ENCODE data around the gene OPCML. TPM values are rescaled to one million over a fixed set of nuclear protein-coding genes. Genes with fewer than 3 reads are reported as not detected.

OPCML gene
- total and polyA plus RNA-seq, 4 donors, result under 0.01 to 0.01 TPM; not detected in 2

DNA sequence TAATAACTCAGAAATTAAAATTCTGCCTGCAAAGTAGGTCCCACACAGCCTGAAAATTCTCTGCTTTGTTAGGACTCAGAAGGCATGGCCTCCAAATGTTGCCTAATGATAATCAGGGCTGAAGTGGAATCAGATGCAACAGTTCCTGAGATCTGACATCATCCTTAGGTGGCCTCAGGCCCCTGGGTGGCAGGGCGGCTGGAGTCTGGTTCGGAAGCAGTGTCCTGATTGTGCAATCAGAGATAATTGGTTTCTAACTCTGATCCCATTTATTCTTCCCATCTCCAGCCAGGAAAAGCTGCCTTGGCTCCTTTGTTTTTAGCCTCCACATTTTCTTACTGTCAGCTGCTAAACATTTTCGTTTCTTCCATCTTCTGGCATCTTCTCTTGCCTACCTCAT lies 399.3 kb downstream of the OPCML start:
- no peaks in the 10 kb centered on the region for H3K36me3 ChIP-seq (ENCODE audit: control insufficient read depth in 4 of 4, insufficient read depth in 3 of 4, low read depth in 1 of 4, low read length in 3 of 4)
- no peak overlapping the region for H3K4me3 ChIP-seq (ENCODE audit: low read depth in 1 of 3, low read length in 3 of 3)
- TF ChIP-seq TAF1 (conservative IDR thresholded peaks at IDR 0.05) (no peak), HNF4A (conservative IDR thresholded peaks at IDR 0.05) (no peak), SP1 (IDR thresholded peaks at IDR 0.05) (no peak), YY1 (IDR thresholded peaks at IDR 0.05) (no peak), RXRA (IDR thresholded peaks at IDR 0.05) (no peak), GABPA (IDR thresholded peaks at IDR 0.05 in 1 of 2, conservative IDR thresholded peaks at IDR 0.05 in 1 of 2) (no peak), FOXA2 (IDR thresholded peaks at IDR 0.05) (no peak)
- TF ChIP-seq, protein P1, sequence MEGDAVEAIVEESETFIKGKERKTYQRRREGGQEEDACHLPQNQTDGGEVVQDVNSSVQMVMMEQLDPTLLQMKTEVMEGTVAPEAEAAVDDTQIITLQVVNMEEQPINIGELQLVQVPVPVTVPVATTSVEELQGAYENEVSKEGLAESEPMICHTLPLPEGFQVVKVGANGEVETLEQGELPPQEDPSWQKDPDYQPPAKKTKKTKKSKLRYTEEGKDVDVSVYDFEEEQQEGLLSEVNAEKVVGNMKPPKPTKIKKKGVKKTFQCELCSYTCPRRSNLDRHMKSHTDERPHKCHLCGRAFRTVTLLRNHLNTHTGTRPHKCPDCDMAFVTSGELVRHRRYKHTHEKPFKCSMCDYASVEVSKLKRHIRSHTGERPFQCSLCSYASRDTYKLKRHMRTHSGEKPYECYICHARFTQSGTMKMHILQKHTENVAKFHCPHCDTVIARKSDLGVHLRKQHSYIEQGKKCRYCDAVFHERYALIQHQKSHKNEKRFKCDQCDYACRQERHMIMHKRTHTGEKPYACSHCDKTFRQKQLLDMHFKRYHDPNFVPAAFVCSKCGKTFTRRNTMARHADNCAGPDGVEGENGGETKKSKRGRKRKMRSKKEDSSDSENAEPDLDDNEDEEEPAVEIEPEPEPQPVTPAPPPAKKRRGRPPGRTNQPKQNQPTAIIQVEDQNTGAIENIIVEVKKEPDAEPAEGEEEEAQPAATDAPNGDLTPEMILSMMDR (IDR thresholded peaks at IDR 0.05; ENCODE audit: low read depth, low read length, missing input control), result no peak
- TF ChIP-seq, protein P2, sequence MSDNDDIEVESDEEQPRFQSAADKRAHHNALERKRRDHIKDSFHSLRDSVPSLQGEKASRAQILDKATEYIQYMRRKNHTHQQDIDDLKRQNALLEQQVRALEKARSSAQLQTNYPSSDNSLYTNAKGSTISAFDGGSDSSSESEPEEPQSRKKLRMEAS (IDR thresholded peaks at IDR 0.05), result no peak
- TF ChIP-seq, protein P3, sequence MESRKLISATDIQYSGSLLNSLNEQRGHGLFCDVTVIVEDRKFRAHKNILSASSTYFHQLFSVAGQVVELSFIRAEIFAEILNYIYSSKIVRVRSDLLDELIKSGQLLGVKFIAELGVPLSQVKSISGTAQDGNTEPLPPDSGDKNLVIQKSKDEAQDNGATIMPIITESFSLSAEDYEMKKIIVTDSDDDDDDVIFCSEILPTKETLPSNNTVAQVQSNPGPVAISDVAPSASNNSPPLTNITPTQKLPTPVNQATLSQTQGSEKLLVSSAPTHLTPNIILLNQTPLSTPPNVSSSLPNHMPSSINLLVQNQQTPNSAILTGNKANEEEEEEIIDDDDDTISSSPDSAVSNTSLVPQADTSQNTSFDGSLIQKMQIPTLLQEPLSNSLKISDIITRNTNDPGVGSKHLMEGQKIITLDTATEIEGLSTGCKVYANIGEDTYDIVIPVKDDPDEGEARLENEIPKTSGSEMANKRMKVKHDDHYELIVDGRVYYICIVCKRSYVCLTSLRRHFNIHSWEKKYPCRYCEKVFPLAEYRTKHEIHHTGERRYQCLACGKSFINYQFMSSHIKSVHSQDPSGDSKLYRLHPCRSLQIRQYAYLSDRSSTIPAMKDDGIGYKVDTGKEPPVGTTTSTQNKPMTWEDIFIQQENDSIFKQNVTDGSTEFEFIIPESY (IDR thresholded peaks at IDR 0.05), result no peak
- no peak overlapping the region for H3K27ac ChIP-seq (ENCODE audit: low read depth in 1 of 2, low read length in 2 of 2)
- H3K4me1 ChIP-seq (ENCODE audit: control insufficient read depth in 4 of 4, insufficient read depth in 4 of 4, low read length in 3 of 4), result peaks cover 0 to 2% (median 0%) of the 10 kb centered on the region in 4 donors
- no peak for DNase-seq (ENCODE audit: low spot score)
- WGBS, result 37% methylated on average over 3 of the region's 3 CpGs
- H3K9ac ChIP-seq (ENCODE audit: low read depth in 1 of 2, low read length in 2 of 2), result no peak overlapping the region
- H3K9me3 ChIP-seq (ENCODE audit: control insufficient read depth in 4 of 4, low read length in 3 of 4), result no peaks in the 10 kb centered on the region
- H3K27me3 ChIP-seq (ENCODE audit: control insufficient read depth in 4 of 4, insufficient read depth in 4 of 4, low read length in 3 of 4), result peaks cover 0 to 2% (median 0%) of the 10 kb centered on the region in 4 donors

DNA sequence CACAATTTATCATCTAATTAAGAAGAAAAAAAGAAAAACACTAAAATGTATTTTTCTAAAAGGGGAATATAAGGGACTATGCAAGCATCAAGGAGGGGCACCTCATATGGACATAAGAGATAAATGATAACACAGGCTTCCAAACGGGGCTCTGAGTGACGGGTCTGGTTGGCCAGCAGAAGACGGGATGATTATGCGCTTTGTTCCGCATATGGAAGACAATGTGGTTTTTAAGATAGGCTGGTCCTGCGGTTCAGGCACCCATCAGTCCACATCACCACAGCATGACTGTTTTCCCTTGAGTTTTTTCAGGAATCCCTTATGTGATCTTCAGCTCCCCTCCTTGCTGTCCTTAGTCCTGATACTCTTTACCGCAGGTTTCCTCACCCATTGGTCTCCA lies 404.6 kb downstream of the OPCML start:
- Histone ChIP-seq H3K9ac (ENCODE audit: low read depth in 1 of 2, low read length in 2 of 2) (no peak overlapping the region), H3K4me1 (ENCODE audit: control insufficient read depth in 4 of 4, insufficient read depth in 4 of 4, low read length in 3 of 4) (no peaks in the 10 kb centered on the region), H3K27ac (ENCODE audit: low read depth in 1 of 2, low read length in 2 of 2) (no peak overlapping the region), H3K27me3 (ENCODE audit: control insufficient read depth in 4 of 4, insufficient read depth in 4 of 4, low read length in 3 of 4) (peaks cover 0 to 3% (median 0%) of the 10 kb centered on the region in 4 donors), H3K9me3 (ENCODE audit: control insufficient read depth in 4 of 4, low read length in 3 of 4) (no peaks in the 10 kb centered on the region), H3K36me3 (ENCODE audit: control insufficient read depth in 4 of 4, insufficient read depth in 3 of 4, low read depth in 1 of 4, low read length in 3 of 4) (no peaks in the 10 kb centered on the region), H3K4me3 (ENCODE audit: low read depth in 1 of 3, low read length in 3 of 3) (no peak overlapping the region)
- peak; percentile 40 for DNase-seq (ENCODE audit: low spot score)
- 73% methylated on average over 7 of the region's 7 CpGs for WGBS
- TF ChIP-seq RAD21 (IDR thresholded peaks at IDR 0.05) (no peak), NR2F2 (IDR thresholded peaks at IDR 0.05) (no peak), FOXA2 (IDR thresholded peaks at IDR 0.05) (no peak), SP1 (IDR thresholded peaks at IDR 0.05) (no peak), EGR1 (IDR thresholded peaks at IDR 0.05; ENCODE audit: low read depth in 2 of 2) (no peak), FOXA1 (IDR thresholded peaks at IDR 0.05) (no peak), GABPA (IDR thresholded peaks at IDR 0.05 in 1 of 2, conservative IDR thresholded peaks at IDR 0.05 in 1 of 2) (no peak), TAF1 (conservative IDR thresholded peaks at IDR 0.05) (no peak), ATF3 (IDR thresholded peaks at IDR 0.05) (no peak), HNF4G (IDR thresholded peaks at IDR 0.05) (no peak), RXRA (IDR thresholded peaks at IDR 0.05) (no peak), HNF4A (conservative IDR thresholded peaks at IDR 0.05) (no peak)
- TF ChIP-seq, protein P4, sequence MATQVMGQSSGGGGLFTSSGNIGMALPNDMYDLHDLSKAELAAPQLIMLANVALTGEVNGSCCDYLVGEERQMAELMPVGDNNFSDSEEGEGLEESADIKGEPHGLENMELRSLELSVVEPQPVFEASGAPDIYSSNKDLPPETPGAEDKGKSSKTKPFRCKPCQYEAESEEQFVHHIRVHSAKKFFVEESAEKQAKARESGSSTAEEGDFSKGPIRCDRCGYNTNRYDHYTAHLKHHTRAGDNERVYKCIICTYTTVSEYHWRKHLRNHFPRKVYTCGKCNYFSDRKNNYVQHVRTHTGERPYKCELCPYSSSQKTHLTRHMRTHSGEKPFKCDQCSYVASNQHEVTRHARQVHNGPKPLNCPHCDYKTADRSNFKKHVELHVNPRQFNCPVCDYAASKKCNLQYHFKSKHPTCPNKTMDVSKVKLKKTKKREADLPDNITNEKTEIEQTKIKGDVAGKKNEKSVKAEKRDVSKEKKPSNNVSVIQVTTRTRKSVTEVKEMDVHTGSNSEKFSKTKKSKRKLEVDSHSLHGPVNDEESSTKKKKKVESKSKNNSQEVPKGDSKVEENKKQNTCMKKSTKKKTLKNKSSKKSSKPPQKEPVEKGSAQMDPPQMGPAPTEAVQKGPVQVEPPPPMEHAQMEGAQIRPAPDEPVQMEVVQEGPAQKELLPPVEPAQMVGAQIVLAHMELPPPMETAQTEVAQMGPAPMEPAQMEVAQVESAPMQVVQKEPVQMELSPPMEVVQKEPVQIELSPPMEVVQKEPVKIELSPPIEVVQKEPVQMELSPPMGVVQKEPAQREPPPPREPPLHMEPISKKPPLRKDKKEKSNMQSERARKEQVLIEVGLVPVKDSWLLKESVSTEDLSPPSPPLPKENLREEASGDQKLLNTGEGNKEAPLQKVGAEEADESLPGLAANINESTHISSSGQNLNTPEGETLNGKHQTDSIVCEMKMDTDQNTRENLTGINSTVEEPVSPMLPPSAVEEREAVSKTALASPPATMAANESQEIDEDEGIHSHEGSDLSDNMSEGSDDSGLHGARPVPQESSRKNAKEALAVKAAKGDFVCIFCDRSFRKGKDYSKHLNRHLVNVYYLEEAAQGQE (IDR thresholded peaks at IDR 0.05), result no peak
- TF ChIP-seq, protein P1 (IDR thresholded peaks at IDR 0.05; ENCODE audit: low read depth, low read length, missing input control), result no peak
- TF ChIP-seq, protein P2 (IDR thresholded peaks at IDR 0.05), result no peak
- TF ChIP-seq, protein P3 (IDR thresholded peaks at IDR 0.05), result no peak
